HL-60 (cell line): ENCODE data around the gene IFNLR1.

Source experiments
- GABPA ChIP-seq: IDR thresholded peaks from 2 replicates; pipeline ENCODE4 v1.6.1; 2012; ENCODE audit warnings: low read depth
- POLR2AphosphoS5 ChIP-seq: IDR thresholded peaks from 2 replicates; pipeline ENCODE4 v1.6.1; 2012; ENCODE audit warnings: low read depth
- REST ChIP-seq: IDR thresholded peaks from 2 replicates; pipeline ENCODE4 v1.6.1; 2012; ENCODE audit warnings: low read depth; ENCODE audit not compliant: insufficient replicate concordance
- TF ChIP-seq, protein P1 (sequence below): IDR thresholded peaks from one replicate; pipeline ENCODE4 v1.5.1; 2011; ENCODE audit warnings: low read length, control low read depth, inconsistent platforms; ENCODE audit not compliant: insufficient read depth

GRCh38 chr1:24104854-24105253, 82.2 kb downstream of the IFNLR1 start:
- TF ChIP-seq, protein P1, sequence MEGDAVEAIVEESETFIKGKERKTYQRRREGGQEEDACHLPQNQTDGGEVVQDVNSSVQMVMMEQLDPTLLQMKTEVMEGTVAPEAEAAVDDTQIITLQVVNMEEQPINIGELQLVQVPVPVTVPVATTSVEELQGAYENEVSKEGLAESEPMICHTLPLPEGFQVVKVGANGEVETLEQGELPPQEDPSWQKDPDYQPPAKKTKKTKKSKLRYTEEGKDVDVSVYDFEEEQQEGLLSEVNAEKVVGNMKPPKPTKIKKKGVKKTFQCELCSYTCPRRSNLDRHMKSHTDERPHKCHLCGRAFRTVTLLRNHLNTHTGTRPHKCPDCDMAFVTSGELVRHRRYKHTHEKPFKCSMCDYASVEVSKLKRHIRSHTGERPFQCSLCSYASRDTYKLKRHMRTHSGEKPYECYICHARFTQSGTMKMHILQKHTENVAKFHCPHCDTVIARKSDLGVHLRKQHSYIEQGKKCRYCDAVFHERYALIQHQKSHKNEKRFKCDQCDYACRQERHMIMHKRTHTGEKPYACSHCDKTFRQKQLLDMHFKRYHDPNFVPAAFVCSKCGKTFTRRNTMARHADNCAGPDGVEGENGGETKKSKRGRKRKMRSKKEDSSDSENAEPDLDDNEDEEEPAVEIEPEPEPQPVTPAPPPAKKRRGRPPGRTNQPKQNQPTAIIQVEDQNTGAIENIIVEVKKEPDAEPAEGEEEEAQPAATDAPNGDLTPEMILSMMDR = no peak
- no peak for TF ChIP-seq POLR2AphosphoS5
- no peak for TF ChIP-seq GABPA
- no peak for TF ChIP-seq REST
